Activated CD8-positive, alpha-beta T cell treated with anti-CD3 and anti-CD28 coated beads, Interleukin-2, amount 10 ng/mL, durations not matched to agents 7 days and 5 days (primary cell): ENCODE measurements around the gene APELA. TPM values are rescaled to one million over a fixed set of nuclear protein-coding genes. Genes with fewer than 3 reads are reported as not detected.

Experiments used
- ATAC-seq: fragments of 150-1000 bp; cut with Tn5 transposase; one replicate; pipeline ENCODE4 v1.10.0; 2021; ENCODE audit warnings: moderate library complexity
- CTCF ChIA-PET: fragments of 350-600 bp; sonication (Branson Sonifier 250); formaldehyde crosslinking; loops from one replicate; lab custom pipeline; 2021; ENCODE audit warnings: antibody characterized with exemption; lab: Charles Lee
- POLR2A ChIA-PET: fragments of 350-600 bp; sonication (Branson Sonifier 250); formaldehyde crosslinking; loops from one replicate; lab custom pipeline; 2021; ENCODE audit warnings: antibody characterized with exemption; lab: Charles Lee
- DNase-seq: peaks from one replicate; pipeline ENCODE4 v3.0.0-alpha.2; 2020
- H3K27ac Mint-ChIP-seq: one replicate; pipeline ENCODE4 v1.8.0; 2021; ENCODE audit warnings: mild to moderate bottlenecking, mixed read lengths
- H3K27me3 Mint-ChIP-seq: one replicate; pipeline ENCODE4 v1.8.0; 2021; ENCODE audit warnings: low read depth, mixed read lengths
- H3K36me3 Mint-ChIP-seq: one replicate; pipeline ENCODE4 v1.8.0; 2021; ENCODE audit warnings: low read depth, mixed read lengths
- H3K4me1 Mint-ChIP-seq: one replicate; pipeline ENCODE4 v1.8.0; 2021; ENCODE audit warnings: low read depth, mixed read lengths
- H3K4me3 Mint-ChIP-seq: one replicate; pipeline ENCODE4 v1.8.0; 2021; ENCODE audit warnings: mild to moderate bottlenecking, mixed read lengths
- H3K9me3 Mint-ChIP-seq: one replicate; pipeline ENCODE4 v1.8.0; 2022; ENCODE audit warnings: mixed read lengths; ENCODE audit not compliant: insufficient read depth
- total RNA-seq, 2 experiments: library from RNA; stranded (reverse); gene quantifications; one replicate each; pipeline ENCODE4 v1.2.3, GENCODE V29; 2021

The APELA gene, protein sequence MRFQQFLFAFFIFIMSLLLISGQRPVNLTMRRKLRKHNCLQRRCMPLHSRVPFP
- not detected for total RNA-seq

DNA sequence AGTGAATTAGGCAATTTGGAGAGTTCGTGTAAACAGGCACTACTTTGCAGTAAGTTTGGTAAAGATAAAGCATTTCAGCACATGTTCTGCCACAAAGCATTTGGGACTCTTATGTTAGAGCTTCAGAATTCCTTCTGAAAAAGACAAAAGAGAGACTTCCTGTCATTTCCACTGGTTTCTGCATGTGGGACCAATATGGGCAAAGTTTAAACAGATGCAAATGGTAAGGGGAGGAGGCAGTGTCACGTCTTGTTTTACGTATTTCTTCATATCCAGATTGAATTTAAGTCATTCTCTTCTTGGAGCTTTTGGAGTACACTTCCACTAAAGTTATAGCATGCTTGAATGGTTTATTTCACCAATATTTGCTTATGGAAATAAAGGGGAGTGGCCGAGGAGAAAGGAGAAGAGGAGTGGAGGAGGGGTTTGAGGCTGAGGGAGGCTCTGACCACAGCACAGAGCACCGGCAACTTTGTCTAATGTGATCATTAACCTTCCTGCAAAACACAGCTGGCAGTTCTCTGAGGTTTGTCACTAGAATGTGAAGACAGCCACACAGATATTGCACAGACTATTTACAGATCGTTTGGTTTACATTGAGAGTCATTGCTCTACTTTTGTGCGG lies at the start of gene APELA:
TSS of gene APELA (plus strand) at position 479 of the 625 bp plus-strand sequence. CDS start 154 bp downstream, outside the sequence.
- Mint-ChIP-seq H3K4me1 (no peaks in the 10 kb centered on the region), H3K9me3 (no peaks in the 10 kb centered on the region), H3K27ac (no peak within 1 kb of the TSS), H3K36me3 (no peaks in the 10 kb centered on the region), H3K4me3 (no peak within 1 kb of the TSS), H3K27me3 (peaks cover 7% of the 10 kb centered on the region)
- POLR2A ChIA-PET = no interaction called here
- no peak for DNase-seq
- CTCF ChIA-PET = no interaction called here
- ATAC-seq = no peak

GRCh38 chr4:164828955-164829354 lies 48.0 kb upstream of the APELA start:
- DNase-seq (no peak), ATAC-seq (no peak)
- Mint-ChIP-seq H3K4me3 (no peak overlapping the region), H3K27ac (no peak overlapping the region), H3K4me1 (no peaks in the 10 kb centered on the region), H3K36me3 (no peaks in the 10 kb centered on the region), H3K9me3 (no peaks in the 10 kb centered on the region), H3K27me3 (no peaks in the 10 kb centered on the region)
- ChIA-PET CTCF (no interaction called here), POLR2A (no interaction called here)

- H3K9me3 Mint-ChIP-seq = no peaks in the 10 kb centered on the region
- ATAC-seq (no peak), DNase-seq (no peak)
- H3K36me3 Mint-ChIP-seq = no peaks in the 10 kb centered on the region
- H3K27ac Mint-ChIP-seq = no peak overlapping the region
- no peaks in the 10 kb centered on the region for H3K4me1 Mint-ChIP-seq
- no peak overlapping the region for H3K4me3 Mint-ChIP-seq
- peaks cover 3% of the 10 kb centered on the region for H3K27me3 Mint-ChIP-seq
- CTCF ChIA-PET = no interaction called here
- POLR2A ChIA-PET = no interaction called here
These were observed 30.4 kb upstream of the APELA start for GRCh38 chr4:164846566-164846965.

- no peaks in the 10 kb centered on the region for H3K4me1 Mint-ChIP-seq
- H3K27ac Mint-ChIP-seq = no peak overlapping the region
- no peaks in the 10 kb centered on the region for H3K36me3 Mint-ChIP-seq
- ATAC-seq (no peak), DNase-seq (no peak)
- H3K9me3 Mint-ChIP-seq = no peaks in the 10 kb centered on the region
- H3K4me3 Mint-ChIP-seq = no peak overlapping the region
- peaks cover 3% of the 10 kb centered on the region for H3K27me3 Mint-ChIP-seq
- POLR2A ChIA-PET = no interaction called here
- CTCF ChIA-PET = no interaction called here
These were observed 30.0 kb upstream of the APELA start for GRCh38 chr4:164847016-164847415.

DNA sequence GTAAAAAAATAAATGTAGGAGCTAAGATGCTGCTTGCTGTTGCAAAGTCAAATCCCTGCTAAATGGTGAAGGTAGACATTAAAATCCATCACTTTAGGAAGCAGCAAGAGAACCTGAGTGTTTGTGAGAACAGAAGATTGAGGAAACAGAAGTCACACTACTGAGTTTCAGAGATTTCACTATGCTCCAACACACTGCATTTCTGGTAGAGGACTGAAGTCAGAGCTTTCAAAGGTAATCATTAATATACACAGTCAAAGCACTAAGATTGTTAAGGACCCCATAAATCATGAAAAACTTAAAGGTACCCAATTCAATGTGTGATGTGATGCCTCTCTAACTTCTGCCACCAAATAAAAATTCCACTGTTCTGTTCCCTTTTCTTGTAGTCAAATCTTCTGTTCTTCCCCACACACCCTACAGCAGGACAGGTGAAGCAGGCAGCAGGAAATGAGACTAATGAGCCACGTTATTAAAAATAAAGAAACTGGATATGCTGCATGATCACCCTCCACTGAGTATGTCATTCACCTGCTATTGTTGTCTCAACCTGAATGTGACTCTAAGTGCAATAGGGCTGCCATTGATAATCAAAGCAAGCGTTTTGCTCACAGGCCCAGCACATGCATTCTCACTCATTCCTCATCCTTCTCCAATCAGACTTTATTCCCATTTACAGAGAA lies 28.9 kb upstream of the APELA start:
- H3K4me1 Mint-ChIP-seq = no peaks in the 10 kb centered on the region
- H3K27me3 Mint-ChIP-seq = no peaks in the 10 kb centered on the region
- CTCF ChIA-PET = no interaction called here
- no peak for DNase-seq
- POLR2A ChIA-PET = no interaction called here
- no peak overlapping the region for H3K27ac Mint-ChIP-seq
- no peak overlapping the region for H3K4me3 Mint-ChIP-seq
- no peaks in the 10 kb centered on the region for H3K9me3 Mint-ChIP-seq
- no peak for ATAC-seq
- no peaks in the 10 kb centered on the region for H3K36me3 Mint-ChIP-seq

GRCh38 chr4:164856396-164856795 lies 20.6 kb upstream of the APELA start:
- Mint-ChIP-seq H3K9me3 (no peaks in the 10 kb centered on the region), H3K36me3 (no peaks in the 10 kb centered on the region), H3K27me3 (no peaks in the 10 kb centered on the region), H3K4me1 (no peaks in the 10 kb centered on the region), H3K27ac (no peak overlapping the region), H3K4me3 (no peak overlapping the region)
- ChIA-PET POLR2A (no interaction called here), CTCF (no interaction called here)
- DNase-seq (no peak), ATAC-seq (no peak)

DNA sequence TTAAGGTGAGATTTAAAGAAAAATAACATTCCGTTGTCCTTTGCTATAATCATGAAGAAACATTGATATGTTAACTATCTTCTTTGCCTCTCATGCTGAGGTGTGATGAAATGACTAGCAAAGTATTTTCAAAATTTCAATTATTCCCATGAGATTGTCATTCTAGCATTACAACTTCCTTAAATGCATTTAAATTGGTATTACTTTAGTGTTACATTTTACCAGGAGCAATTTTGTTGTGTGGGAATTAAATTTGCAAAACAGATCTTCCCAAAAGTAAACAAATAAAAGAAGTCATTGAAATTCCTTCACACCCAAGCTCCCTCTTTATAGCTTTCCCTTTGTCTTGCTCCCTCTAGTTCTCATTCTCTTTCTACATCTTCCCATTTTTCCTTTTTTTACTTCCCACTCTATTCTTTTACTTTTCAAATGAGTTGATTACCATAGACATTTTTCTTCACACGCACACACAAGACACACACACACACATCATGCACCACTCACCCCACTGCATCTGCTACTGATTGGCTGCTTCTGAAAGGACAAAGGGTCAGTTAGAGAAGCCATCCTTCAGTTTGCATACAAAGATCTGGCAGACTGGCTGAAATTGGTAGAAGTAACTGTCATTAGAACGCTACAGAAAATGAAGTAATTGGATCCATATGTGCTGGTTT lies 10.0 kb upstream of the APELA start:
- Mint-ChIP-seq H3K36me3 (no peaks in the 10 kb centered on the region), H3K27ac (no peak overlapping the region), H3K9me3 (no peaks in the 10 kb centered on the region), H3K4me1 (no peaks in the 10 kb centered on the region), H3K4me3 (no peak overlapping the region), H3K27me3 (peaks cover 2% of the 10 kb centered on the region)
- no peak for ATAC-seq
- CTCF ChIA-PET = no interaction called here
- POLR2A ChIA-PET = no interaction called here
- DNase-seq = no peak

GRCh38 chr4:164871673-164872072 lies 5.3 kb upstream of the APELA start:
- no peak overlapping the region for H3K4me3 Mint-ChIP-seq
- H3K36me3 Mint-ChIP-seq = no peaks in the 10 kb centered on the region
- ATAC-seq = no peak
- H3K9me3 Mint-ChIP-seq = no peaks in the 10 kb centered on the region
- H3K27me3 Mint-ChIP-seq = peaks cover 6% of the 10 kb centered on the region
- H3K4me1 Mint-ChIP-seq = no peaks in the 10 kb centered on the region
- ChIA-PET CTCF (no interaction called here), POLR2A (no interaction called here)
- H3K27ac Mint-ChIP-seq = no peak overlapping the region
- no peak for DNase-seq

GRCh38 chr4:164872481-164872880 lies 4.5 kb upstream of the APELA start:
- DNase-seq (no peak), ATAC-seq (no peak)
- Mint-ChIP-seq H3K27me3 (peaks cover 7% of the 10 kb centered on the region), H3K27ac (no peak overlapping the region), H3K4me1 (no peaks in the 10 kb centered on the region), H3K9me3 (no peaks in the 10 kb centered on the region), H3K36me3 (no peaks in the 10 kb centered on the region), H3K4me3 (no peak overlapping the region)
- POLR2A ChIA-PET = no interaction called here
- CTCF ChIA-PET = no interaction called here

GRCh38 chr4:164874789-164875188 lies 2.2 kb upstream of the APELA start:
- H3K27ac Mint-ChIP-seq = no peak overlapping the region
- peaks cover 7% of the 10 kb centered on the region for H3K27me3 Mint-ChIP-seq
- ATAC-seq (no peak), DNase-seq (no peak)
- CTCF ChIA-PET = no interaction called here
- H3K9me3 Mint-ChIP-seq = no peaks in the 10 kb centered on the region
- POLR2A ChIA-PET = no interaction called here
- no peak overlapping the region for H3K4me3 Mint-ChIP-seq
- no peaks in the 10 kb centered on the region for H3K4me1 Mint-ChIP-seq
- H3K36me3 Mint-ChIP-seq = no peaks in the 10 kb centered on the region

- H3K27me3 Mint-ChIP-seq = peaks cover 5% of the 10 kb centered on the region
- ChIA-PET CTCF (no interaction called here), POLR2A (no interaction called here)
- no peaks in the 10 kb centered on the region for H3K4me1 Mint-ChIP-seq
- ATAC-seq = no peak
- no peaks in the 10 kb centered on the region for H3K36me3 Mint-ChIP-seq
- no peak for DNase-seq
- no peak overlapping the region for H3K27ac Mint-ChIP-seq
- no peak overlapping the region for H3K4me3 Mint-ChIP-seq
- H3K9me3 Mint-ChIP-seq = no peaks in the 10 kb centered on the region
These were observed 3.7 kb downstream of the APELA start for GRCh38 chr4:164880489-164881262.
